ENCODE results near the gene CNTFR. TPM values are rescaled to one million over a fixed set of nuclear protein-coding genes. Genes with fewer than 3 reads are reported as not detected.

The CNTFR gene
- total RNA-seq, 2 experiments from 2014 or later: not detected

- Histone ChIP-seq H3K9me2 (ENCODE audit: insufficient read depth, low read length) (no peaks in the 10 kb centered on the region), H3K4me3 (ENCODE audit: low read depth, low read length, poor library complexity, severe bottlenecking) (no peak overlapping the region), H4K20me1 (ENCODE audit: insufficient read depth, low read length) (no peaks in the 10 kb centered on the region), H3K79me2 (ENCODE audit: insufficient read depth, low read depth, low read length) (no peaks in the 10 kb centered on the region), H3K4me1 (ENCODE audit: insufficient read depth, low read length, poor library complexity, severe bottlenecking) (no peaks in the 10 kb centered on the region), H3K27ac (ENCODE audit: low read depth, low read length, poor library complexity, severe bottlenecking) (no peak overlapping the region), H2AFZ (ENCODE audit: low read length) (no peak overlapping the region), H3K36me3 (ENCODE audit: insufficient read depth, low read length) (no peaks in the 10 kb centered on the region), H3K9me3 (ENCODE audit: low read length) (peaks cover 3% of the 10 kb centered on the region; the same call in 1 of the 2 replicates), H3K4me2 (ENCODE audit: low read length) (no peak overlapping the region)
- no peak for DNase-seq (ENCODE audit: low spot score)
- no TSS peak for BruUV-seq (replicated peaks)
- no peak for TF ChIP-seq CTCF (conservative IDR thresholded peaks at IDR 0.05; ENCODE audit: low read length)
- no peak for TF ChIP-seq EZH2phosphoT487 (IDR thresholded peaks at IDR 0.05; ENCODE audit: borderline replicate concordance, low read depth, low read length)
- ChIA-PET POLR2A (no interaction called here), CTCF (ENCODE audit: unreplicated experiment) (no interaction called here)
- intact Hi-C loops (cut with micrococcal nuclease; ENCODE audit: unreplicated experiment): no loop called here
Measured at GRCh38 chr9:34556949-34557348, 32.6 kb downstream of the CNTFR start.

GRCh38 chr9:34555936-34556525 lies 33.5 kb downstream of the CNTFR start:
- intact Hi-C loops (cut with micrococcal nuclease; ENCODE audit: unreplicated experiment): no loop called here
- no peak overlapping the region for H3K4me2 ChIP-seq (ENCODE audit: low read length)
- POLR2A ChIA-PET: no interaction called here
- no peaks in the 10 kb centered on the region for H3K9me2 ChIP-seq (ENCODE audit: insufficient read depth, low read length)
- TF ChIP-seq EZH2phosphoT487 (IDR thresholded peaks at IDR 0.05; ENCODE audit: borderline replicate concordance, low read depth, low read length) (no peak), CTCF (conservative IDR thresholded peaks at IDR 0.05; ENCODE audit: low read length) (no peak)
- no peaks in the 10 kb centered on the region for H3K9me3 ChIP-seq (ENCODE audit: low read length)
- H3K4me3 ChIP-seq (ENCODE audit: low read depth, low read length, poor library complexity, severe bottlenecking): no peak overlapping the region
- CTCF ChIA-PET (ENCODE audit: unreplicated experiment): no interaction called here
- no peak overlapping the region for H2AFZ ChIP-seq (ENCODE audit: low read length)
- BruUV-seq (replicated peaks): no TSS peak
- no peaks in the 10 kb centered on the region for H3K36me3 ChIP-seq (ENCODE audit: insufficient read depth, low read length)
- H4K20me1 ChIP-seq (ENCODE audit: insufficient read depth, low read length): no peaks in the 10 kb centered on the region
- H3K4me1 ChIP-seq (ENCODE audit: insufficient read depth, low read length, poor library complexity, severe bottlenecking): no peaks in the 10 kb centered on the region
- DNase-seq (ENCODE audit: low spot score): no peak
- no peaks in the 10 kb centered on the region for H3K79me2 ChIP-seq (ENCODE audit: insufficient read depth, low read depth, low read length)
- H3K27ac ChIP-seq (ENCODE audit: low read depth, low read length, poor library complexity, severe bottlenecking): no peak overlapping the region

GRCh38 chr9:34555500-34555899 lies 34.0 kb downstream of the CNTFR start:
- no peak for DNase-seq (ENCODE audit: low spot score)
- no peak overlapping the region for H3K27ac ChIP-seq (ENCODE audit: low read depth, low read length, poor library complexity, severe bottlenecking)
- BruUV-seq (replicated peaks): no TSS peak
- intact Hi-C loops (cut with micrococcal nuclease; ENCODE audit: unreplicated experiment): no loop called here
- H3K36me3 ChIP-seq (ENCODE audit: insufficient read depth, low read length): no peaks in the 10 kb centered on the region
- H2AFZ ChIP-seq (ENCODE audit: low read length): no peak overlapping the region
- H3K4me3 ChIP-seq (ENCODE audit: low read depth, low read length, poor library complexity, severe bottlenecking): no peak overlapping the region
- H3K79me2 ChIP-seq (ENCODE audit: insufficient read depth, low read depth, low read length): no peaks in the 10 kb centered on the region
- TF ChIP-seq CTCF (conservative IDR thresholded peaks at IDR 0.05; ENCODE audit: low read length) (no peak), EZH2phosphoT487 (IDR thresholded peaks at IDR 0.05; ENCODE audit: borderline replicate concordance, low read depth, low read length) (no peak)
- H3K9me2 ChIP-seq (ENCODE audit: insufficient read depth, low read length): no peaks in the 10 kb centered on the region
- no peaks in the 10 kb centered on the region for H4K20me1 ChIP-seq (ENCODE audit: insufficient read depth, low read length)
- POLR2A ChIA-PET: no interaction called here
- no peaks in the 10 kb centered on the region for H3K9me3 ChIP-seq (ENCODE audit: low read length)
- CTCF ChIA-PET (ENCODE audit: unreplicated experiment): interaction anchor here (0.5 kb wide), 1 partner anchor 15 kb away, joined by 5 read pairs; no protein-coding TSS in a partner anchor
- H3K4me1 ChIP-seq (ENCODE audit: insufficient read depth, low read length, poor library complexity, severe bottlenecking): no peaks in the 10 kb centered on the region
- H3K4me2 ChIP-seq (ENCODE audit: low read length): no peak overlapping the region

All from OCI-LY7 (cell line).